NCI-H2227 treated with DMSO at 0.1 percent for 48 hours (cell line): Measurements from ENCODE around the gene DSG4.

Experiments used
- DNase-seq: peaks from one replicate; lab custom pipeline; 2025; lab: John Stamatoyannopoulos, UW

The DSG4 gene

GRCh38 chr18:31410716-31411483 lies 34.3 kb downstream of the DSG4 start:
- DNase-seq, result no peak

DNA sequence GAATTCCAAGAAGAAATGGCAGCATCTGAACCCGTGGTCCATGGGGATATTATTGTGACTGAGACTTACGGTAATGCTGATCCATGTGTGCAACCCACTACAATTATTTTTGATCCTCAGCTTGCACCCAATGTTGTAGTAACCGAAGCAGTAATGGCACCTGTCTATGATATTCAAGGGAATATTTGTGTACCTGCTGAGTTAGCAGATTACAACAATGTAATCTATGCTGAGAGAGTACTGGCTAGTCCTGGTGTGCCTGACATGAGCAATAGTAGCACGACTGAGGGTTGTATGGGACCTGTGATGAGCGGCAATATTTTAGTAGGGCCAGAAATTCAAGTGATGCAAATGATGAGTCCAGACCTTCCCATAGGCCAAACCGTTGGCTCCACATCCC lies 36.6 kb downstream of the DSG4 start:
- no peak for DNase-seq

DNA sequence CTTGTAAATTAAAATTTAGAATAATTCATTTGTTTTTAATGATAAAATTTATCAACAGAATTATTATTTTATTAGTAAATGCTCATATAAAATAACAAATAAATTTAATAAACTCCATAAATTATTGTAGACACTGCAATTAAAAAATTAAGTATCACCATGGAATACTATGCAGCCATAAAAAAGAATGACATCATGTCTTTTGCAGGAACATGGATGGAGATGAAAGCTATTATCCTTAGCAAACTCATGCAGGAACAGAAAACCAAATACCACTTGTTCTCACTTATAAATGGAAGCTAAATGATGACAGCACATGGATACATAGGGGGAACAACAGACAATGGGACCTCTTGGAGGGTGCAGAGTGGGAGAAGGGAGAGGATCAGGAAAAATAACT lies 41.3 kb downstream of the DSG4 start:
- DNase-seq, result no peak

GRCh38 chr18:31419457-31419932 lies 42.9 kb downstream of the DSG4 start:
- no peak for DNase-seq

DNA sequence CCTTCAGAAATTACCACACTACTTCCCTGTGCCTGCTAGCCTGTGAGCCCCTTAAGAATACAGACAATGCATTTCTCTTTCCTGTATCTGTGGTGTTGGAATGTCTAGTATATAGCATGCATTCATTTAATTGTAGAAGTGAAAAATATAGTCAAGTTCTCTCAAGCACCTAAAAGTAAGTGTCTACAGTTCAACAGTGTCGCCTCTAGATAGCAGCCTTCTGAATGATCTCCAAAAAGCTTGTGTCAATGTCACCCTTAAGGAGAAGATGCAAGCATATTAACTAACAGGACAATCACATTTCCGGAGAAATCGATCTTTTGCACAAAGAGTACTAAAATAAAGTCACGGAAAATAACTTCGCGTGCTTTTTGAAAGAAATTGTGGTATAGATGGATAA lies 43.5 kb downstream of the DSG4 start:
- DNase-seq, result no peak

DNA sequence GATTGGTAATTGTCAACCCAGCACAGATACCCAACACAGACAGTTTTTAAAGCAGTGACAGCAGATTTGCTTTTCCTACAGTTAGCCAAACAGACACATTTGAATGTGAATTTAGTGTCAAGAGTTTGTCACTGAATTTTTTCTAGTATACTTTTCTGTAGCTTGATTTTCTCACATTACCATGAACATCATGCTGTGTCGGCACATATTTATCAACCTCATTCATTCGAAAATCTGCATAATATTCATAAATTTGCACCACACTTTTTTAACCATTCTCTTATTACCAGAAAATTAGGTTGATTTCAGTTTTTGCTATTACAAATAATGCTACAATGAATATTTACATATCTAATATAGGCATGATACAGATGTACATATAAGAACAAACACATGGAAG lies 43.9 kb downstream of the DSG4 start:
- DNase-seq, result no peak

GRCh38 chr18:31424383-31424988 lies 47.9 kb downstream of the DSG4 start:
- DNase-seq, result no peak

DNA sequence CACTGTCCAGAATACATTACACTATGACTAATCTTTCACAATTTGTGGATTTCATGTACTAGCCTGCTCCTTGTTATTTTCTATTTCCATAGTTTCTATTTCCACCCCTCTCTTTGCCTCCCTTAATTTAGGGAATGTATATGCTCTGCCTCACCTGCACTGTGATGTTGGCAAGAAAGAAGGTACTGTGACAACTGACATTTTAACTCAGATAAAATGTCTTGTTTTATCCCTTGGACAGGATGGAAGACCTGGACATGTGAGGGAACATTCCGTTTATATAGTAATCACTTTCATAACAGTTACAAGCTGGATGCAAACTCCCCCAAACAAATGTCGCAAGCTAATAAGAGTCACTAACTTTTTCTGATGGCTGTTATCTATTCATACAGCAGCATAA lies 49.4 kb downstream of the DSG4 start:
- DNase-seq, result no peak

GRCh38 chr18:31426871-31427406 lies 50.4 kb downstream of the DSG4 start:
- DNase-seq, result no peak

GRCh38 chr18:31428211-31428610 lies 51.6 kb downstream of the DSG4 start:
- no peak for DNase-seq

DNA sequence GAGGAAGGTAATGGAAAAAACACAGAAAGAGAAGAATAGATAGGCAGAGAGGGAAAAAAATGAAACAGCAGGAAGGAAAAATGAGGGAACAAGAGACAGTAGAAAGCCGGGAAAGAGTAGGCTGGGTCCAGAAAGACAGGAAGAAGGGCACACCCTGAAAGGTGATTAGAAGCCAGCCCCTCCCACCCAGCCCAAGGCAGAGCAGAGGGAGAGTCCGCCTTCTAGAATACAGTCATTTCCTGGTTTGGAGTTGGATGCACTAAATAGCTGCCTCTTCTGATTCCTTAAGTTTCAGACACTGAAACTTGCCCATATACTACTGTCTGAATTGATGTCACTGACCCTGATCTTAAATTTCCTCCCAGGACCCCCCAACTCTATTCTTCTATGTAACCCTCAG lies 53.0 kb downstream of the DSG4 start:
- no peak for DNase-seq

DNA sequence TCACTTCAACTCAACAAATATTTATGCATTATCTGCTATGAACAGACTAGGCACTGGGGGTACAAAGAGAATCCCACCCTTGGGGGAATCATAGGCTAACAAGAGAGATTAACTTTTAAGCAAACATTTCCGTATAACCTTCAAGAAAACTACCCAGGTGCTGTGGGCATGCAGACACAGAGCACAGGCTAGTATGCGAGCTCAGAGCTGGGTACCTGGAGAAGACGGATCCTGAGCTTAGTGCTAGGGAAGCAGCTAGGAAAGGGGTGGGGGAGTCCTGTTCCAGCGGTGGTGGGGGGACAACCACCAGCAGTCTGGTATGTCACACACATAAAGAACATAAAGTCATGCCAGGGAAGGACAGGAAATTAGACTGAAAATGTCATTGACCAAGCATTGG lies 53.5 kb downstream of the DSG4 start:
- DNase-seq, result no peak

- no peak for DNase-seq
Observed at GRCh38 chr18:31430554-31430953, 54.0 kb downstream of the DSG4 start.

GRCh38 chr18:31432316-31432715 lies 55.7 kb downstream of the DSG4 start:
- DNase-seq, result no peak

- no peak for DNase-seq
Observed at GRCh38 chr18:31436825-31437224, 60.2 kb downstream of the DSG4 start.

GRCh38 chr18:31438402-31438801 lies 61.8 kb downstream of the DSG4 start:
- DNase-seq, result no peak

DNA sequence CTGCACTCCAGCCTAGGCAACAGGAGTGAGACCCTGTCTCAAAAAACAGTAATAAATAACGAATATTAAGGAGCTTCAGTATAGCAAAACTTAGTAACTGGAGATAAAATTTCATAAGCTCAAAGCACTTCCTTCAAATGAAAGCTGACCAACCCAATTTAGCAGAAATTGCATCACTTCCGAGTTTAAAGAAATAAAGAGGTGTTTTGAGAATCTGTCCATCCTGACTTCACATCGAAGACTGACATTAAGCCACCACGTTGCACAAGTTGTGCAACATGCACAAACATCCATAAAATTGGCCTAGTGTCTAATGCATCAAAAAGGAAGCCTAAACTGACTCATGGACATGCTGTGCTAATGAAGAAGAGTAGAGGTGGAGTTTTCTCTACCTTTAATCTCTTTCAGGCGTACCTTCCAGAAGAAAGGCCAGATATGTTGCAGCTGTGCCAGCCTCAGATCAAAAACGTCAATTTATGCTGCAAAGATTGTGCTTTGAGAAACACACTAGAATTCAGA lies 63.3 kb downstream of the DSG4 start:
- no peak for DNase-seq

DNA sequence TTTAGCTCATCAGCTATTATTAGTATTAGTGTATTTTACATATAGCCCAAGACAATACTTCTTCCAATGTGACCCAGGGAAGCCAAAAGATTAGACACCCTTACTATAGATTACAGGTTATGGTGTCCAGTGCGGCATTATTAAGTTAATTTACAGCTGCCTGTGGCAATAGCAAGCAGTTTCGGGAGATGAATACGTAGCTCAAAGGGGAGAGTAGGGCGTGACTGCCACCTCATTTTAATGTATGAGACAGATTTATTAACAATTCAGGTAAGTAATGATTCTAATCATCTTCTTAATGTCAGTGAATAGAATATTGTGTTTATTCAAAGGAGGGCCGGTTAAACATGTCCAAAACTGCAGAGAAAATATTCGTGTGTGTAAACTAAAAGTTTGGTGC lies 64.2 kb downstream of the DSG4 start:
- no peak for DNase-seq

- DNase-seq, result no peak
Observed at GRCh38 chr18:31441493-31441892, 64.9 kb downstream of the DSG4 start.

DNA sequence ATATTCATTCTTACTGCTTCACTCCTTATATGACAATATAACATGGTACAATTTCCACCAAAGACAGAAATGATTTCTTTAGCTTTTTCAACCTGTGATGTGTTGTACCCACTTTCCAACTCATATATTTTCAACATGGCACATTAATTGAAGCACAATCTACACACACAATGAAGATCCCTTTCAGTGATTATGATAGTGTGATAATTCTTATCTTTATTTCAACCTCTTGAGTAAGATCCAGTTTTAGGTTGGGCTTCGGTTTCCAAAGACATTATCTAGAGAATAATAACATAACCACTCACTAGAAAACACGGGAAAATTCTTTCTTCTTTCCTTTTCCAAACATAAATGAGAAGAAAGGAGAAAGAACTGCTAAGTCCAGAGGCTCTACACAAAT lies 67.6 kb downstream of the DSG4 start:
- DNase-seq, result no peak

DNA sequence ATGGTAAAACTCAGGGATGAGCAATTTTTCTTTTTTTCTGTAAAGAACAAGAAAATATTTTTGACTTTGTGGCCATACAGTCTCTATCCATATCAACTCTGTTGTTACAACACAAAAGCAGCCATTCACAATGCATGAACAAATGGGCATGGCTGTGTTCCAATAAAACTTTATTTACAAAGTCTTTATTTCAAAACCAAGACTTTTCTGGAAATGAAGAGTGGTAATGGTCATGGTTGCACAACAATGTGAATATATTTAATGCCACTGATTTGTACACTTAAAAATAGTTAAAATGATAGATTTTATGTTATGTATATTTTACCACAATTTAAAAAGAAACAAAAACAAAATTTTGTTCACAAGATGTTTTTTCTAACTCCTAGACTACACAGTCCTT lies 69.3 kb downstream of the DSG4 start:
- no peak for DNase-seq

GRCh38 chr18:31446854-31447253 lies 70.3 kb downstream of the DSG4 start:
- no peak for DNase-seq

DNA sequence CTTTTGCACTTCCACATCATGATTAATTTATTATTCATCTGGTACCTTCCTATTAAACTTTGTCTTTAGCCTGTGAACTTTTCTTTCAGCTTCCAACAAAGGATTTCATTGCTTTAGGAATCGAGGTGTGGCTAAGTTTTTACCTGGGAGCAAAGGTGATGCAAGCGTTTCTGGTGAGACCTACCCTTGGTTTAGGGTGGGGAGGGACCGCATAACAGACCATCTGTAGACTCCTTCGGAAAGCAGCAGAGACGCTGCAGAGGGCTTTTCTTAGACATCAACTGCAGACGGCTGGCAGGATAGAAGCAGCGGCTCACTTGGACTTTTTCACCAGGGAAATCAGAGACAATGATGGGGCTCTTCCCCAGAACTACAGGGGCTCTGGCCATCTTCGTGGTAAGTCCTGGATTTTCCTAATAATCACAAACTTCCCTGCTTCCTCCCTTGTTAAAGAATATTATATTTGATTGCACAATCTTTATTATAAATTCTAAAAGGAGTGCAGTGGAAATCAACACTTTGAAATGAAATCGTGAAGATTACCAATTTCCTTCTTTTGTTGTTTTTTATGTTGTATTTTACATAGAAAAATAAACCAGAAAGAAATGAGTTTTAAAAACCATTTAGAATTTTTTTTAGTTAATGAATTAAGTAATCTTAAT lies 71.1 kb downstream of the DSG4 start, which contains the start of gene DSG3:
TSS of gene DSG3 (plus strand) at position 212 of the 662 bp plus-strand sequence. CDS start at position 349, 137 bp downstream.
- no peak for DNase-seq
